ENCODE results near the gene PSMG3.

Gene PSMG3

DNA sequence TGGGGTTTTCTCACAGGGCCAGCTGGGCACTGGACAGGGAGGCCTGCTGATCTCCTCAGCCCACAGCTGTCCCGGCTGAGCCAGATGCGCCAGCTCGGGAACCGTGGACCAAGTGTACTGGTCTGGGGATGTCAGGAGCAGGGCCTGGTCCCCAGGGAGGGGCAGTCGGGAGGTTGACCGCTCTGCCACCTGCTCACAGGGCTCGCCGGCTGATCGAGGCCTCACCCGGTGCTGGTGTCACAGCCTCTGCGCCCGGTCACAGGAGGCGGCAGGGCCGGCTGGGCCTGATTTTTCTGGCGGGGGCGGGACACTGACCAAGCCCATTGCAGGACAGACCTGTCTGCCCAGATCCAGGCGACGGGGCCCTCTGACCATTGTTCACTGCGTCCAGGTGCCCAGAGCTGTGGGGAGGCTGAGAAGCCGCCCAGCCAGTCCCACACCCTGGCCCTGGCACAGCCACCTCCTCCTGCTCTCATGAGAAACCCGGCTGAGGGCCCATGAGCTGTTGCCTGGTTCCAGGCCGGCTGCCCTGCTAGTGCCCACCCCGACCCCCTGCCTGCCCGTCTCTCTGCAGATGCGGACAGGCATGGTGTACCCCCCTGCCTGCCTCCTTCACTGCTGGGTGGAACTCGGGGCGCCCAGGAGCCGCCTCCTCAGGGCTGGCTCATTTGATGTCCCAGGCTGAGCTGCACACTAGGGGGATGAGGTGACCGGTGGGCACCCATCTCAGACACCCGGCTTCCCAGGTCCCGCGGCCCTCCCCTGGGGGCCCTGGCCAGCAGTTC, 10.8 kb downstream of the PSMG3 start:
- DNase-seq (ENCODE audit: low read depth in 2 of 2), result no peak

DNA sequence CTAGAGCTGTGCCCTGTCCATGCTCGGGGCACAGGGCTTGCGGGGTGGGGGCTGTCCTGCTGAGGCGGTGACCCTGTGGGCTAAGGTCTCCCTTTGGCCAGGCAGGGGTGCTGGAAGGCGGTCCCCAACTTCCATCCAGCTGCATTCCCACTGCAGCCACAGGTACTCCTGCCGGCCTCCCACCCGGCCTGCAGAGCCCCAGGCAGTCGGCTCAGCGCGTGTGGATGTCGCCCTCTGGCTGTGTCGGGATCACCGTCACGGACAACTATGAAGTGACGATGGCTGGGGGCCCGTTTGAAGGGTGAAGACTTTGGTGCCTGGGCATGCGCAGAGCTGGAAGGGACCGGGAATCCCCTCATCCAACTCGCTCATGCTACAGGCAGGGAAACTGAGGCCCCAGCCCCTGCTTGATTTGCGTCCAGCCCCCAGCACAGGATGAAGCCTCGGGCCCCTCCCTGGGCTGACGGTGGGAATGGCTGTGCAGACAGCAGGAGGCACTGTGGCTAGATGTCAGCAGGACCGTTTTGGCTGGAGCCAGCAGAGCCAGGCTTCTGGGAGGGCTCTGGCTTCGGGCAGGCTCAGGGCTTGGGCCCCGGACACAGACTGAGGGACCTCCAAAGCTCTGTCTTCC, 11.5 kb downstream of the PSMG3 start:
- DNase-seq (ENCODE audit: low read depth in 2 of 2), result no peak

GRCh38 chr7:1557771-1558170, 12.1 kb downstream of the PSMG3 start:
- no peak for DNase-seq (ENCODE audit: low read depth in 2 of 2)

DNA sequence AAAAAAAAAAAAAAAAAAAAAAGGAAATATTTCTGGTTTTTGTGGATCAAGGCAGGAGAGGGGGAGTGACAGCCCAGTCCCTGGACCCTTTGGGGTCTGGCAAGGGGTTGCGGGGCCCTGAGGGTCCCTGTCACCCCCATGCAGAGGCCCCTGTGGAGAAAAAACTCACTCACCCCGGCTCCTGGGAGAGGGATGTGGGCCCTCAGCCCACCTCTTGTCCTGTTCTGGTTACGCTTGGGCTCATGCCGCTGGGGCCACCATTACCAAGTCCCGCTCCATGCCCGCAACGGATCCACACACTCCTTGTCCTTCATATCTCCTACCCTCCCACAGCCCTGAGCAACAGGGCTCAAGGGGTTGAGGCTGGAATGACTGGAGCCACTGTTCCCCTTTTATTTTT, 12.8 kb downstream of the PSMG3 start:
- DNase-seq (ENCODE audit: low read depth in 2 of 2), result no peak

GRCh38 chr7:1555813-1556543, 13.9 kb downstream of the PSMG3 start, which contains the start of gene TMEM184A:
TSS of gene TMEM184A (minus strand) at chr7:1556205. CDS start at chr7:1555484, 721 bp downstream.
- DNase-seq (ENCODE audit: low read depth in 2 of 2), result peak in 1 of 2 donors; percentile 35

- no peak for DNase-seq (ENCODE audit: low read depth in 2 of 2)
Observed at GRCh38 chr7:1555046-1555812, 14.6 kb downstream of the PSMG3 start.

GRCh38 chr7:1554333-1555045, 15.3 kb downstream of the PSMG3 start:
- no peak for DNase-seq (ENCODE audit: low read depth in 2 of 2)

GRCh38 chr7:1553512-1554210, 16.2 kb downstream of the PSMG3 start:
- DNase-seq (ENCODE audit: low read depth in 2 of 2), result no peak

- no peak for DNase-seq (ENCODE audit: low read depth in 2 of 2)
Observed at GRCh38 chr7:1552200-1552599, 17.6 kb downstream of the PSMG3 start.

GRCh38 chr7:1550846-1551155, 19.0 kb downstream of the PSMG3 start:
- no peak for DNase-seq (ENCODE audit: low read depth in 2 of 2)

- no peak for DNase-seq (ENCODE audit: low read depth in 2 of 2)
Observed at GRCh38 chr7:1550005-1550845, 19.6 kb downstream of the PSMG3 start.

DNA sequence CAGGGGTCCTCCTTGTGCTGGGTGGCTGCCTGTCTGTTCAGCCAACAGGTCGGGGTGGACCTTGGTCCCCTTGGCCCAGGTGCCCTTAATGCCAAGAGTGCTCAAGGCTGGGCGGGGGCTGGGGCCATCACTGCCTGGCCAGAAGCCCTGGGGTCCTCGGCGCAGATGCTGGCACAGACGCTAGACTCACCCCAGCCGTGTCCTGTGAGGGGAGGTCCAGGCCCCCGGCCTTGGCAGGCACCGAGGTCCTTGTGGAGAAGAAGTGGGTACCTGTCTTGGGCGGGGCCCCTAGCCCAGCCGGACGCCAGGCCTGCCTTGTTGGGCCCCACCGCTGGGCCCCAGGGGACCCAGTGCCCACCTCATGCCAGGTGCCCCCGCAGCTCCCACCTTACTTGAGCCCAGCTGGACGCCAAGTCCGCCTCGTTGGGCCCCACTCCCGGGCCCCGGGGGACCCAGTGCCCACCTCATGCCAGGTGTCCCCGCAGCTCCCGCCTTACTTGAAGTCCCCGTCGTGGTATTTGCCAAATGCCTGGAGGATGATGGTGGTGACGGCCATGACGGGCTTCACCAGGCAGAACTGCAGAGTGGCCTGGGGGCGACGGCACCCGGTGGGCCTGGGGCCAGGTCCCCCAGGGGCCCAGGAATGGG, 20.4 kb downstream of the PSMG3 start:
- no peak for DNase-seq (ENCODE audit: low read depth in 2 of 2)

- DNase-seq (ENCODE audit: low read depth in 2 of 2), result no peak
Observed at GRCh38 chr7:1548944-1549343, 20.9 kb downstream of the PSMG3 start.

GRCh38 chr7:1548438-1548831, 21.4 kb downstream of the PSMG3 start:
- DNase-seq (ENCODE audit: low read depth in 2 of 2), result no peak

GRCh38 chr7:1547777-1548437, 21.9 kb downstream of the PSMG3 start:
- DNase-seq (ENCODE audit: low read depth in 2 of 2), result no peak

DNA sequence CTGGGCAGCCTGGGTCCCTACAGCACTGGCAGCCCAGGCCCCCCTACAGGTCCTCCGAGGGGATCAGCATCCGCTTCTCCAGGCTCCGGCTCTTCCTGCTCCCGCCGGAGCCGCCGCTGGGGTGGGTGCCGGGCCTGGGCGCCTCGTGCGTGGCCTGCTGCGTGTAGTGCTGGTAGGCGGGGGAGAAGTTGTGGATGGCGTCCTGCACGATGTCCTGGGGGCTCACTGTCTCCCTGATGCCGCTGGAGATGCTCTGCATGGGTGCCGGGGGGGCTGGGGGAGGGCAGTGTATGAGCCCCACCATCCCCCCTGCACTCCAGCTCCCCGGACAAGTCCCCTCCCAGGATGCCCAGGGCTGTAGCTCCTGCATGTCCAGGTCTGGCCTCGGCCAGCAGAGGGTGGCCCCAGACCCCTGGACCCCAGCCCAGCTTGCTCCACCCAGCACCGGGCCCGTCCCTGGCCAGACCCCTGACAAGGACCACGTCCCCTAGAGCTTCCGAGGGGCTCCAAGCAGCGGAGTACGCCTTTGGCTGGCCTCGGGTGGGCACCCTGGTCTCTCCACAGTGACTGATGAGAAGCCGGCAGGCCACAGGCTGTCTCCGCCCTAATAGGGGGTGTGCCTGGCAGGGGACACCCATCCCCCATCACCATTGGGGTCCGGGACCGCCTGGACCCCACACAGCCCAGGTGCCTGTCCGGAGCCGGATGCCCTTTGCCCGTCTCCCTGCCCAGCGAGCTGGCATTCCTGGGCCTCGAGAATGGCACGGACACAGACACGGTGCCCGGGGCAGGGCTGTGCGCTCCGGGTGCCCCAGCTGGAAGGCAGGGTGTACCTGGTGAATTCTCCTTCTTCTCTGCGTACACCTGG, 22.7 kb downstream of the PSMG3 start:
- no peak for DNase-seq (ENCODE audit: low read depth in 2 of 2)

DNA sequence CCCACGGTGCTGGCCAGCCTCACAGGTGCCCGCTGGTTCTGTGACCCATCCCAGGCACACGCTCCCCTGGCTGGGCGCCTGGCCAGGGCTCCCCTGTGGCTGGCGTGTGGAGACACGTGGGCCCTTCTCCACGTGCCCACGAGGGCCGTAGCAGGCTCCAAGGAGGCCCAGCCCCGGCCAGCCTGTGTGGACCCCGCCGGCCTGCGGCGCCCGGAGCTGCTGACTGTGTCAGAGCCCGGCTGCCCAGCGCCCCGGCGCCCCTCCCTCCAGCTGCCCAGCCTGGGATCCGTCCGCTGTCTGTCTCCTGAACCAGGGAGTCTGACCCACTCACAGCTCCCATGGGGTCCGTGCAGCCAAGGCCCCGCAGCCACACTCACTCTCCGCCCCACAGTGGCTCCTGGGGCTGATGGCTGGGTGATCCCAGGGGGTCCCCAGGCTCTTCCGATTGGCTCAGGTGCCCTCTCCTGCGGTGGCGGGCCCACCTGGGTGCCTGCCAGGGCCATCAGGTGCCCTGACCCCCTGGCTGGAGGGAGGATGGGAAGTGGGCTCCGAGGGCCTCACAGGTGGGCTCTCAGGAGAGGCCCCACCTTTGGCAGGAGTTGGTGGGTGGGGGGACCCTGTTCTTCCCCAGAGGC, 23.4 kb downstream of the PSMG3 start:
- no peak for DNase-seq (ENCODE audit: low read depth in 2 of 2)
